ENCODE results near the gene LRRC57. TPM values are rescaled to one million over a fixed set of nuclear protein-coding genes. Genes with fewer than 3 reads are reported as not detected.

Gene LRRC57
- total and polyA plus RNA-seq, 2 of the 13 experiments (the other 11 are each of a cell fraction or from before 2014, with no cell fraction given): 5.8 to 14.8 TPM

- peak; percentile 100 for TF ChIP-seq ZBTB40 (IDR thresholded peaks at IDR 0.05)
- TF ChIP-seq ZBTB40 (CRISPR knock-in tag; IDR thresholded peaks at IDR 0.05): peak; percentile 100
- peak; percentile 60 for TF ChIP-seq ISL2 (CRISPR knock-in tag; IDR thresholded peaks at IDR 0.05)
- TF ChIP-seq PAXIP1 (CRISPR knock-in tag; conservative IDR thresholded peaks at IDR 0.05): peak; percentile 53; the same call in 1 of the 2 replicates
- peak; percentile 80 for TF ChIP-seq ZNF547 (CRISPR knock-in tag; IDR thresholded peaks at IDR 0.05)
- no peak; the same call in 1 of the 2 replicates for TF ChIP-seq CCDC6 (CRISPR knock-in tag; IDR thresholded peaks at IDR 0.05)
- TF ChIP-seq ISX (CRISPR knock-in tag; conservative IDR thresholded peaks at IDR 0.05): no peak; the same call in 1 of the 2 replicates
- no peak for TF ChIP-seq SP1 (IDR thresholded peaks at IDR 0.05)
- TF ChIP-seq SP1 (CRISPR knock-in tag; IDR thresholded peaks at IDR 0.05): peak; percentile 50; the same call in 1 of the 2 replicates
- peak; percentile 58; the same call in 1 of the 2 replicates for TF ChIP-seq PITX1 (CRISPR knock-in tag; IDR thresholded peaks at IDR 0.05)
- no peak for TF ChIP-seq SKIL (CRISPR knock-in tag; IDR thresholded peaks at IDR 0.05; ENCODE audit: borderline replicate concordance)
- peak; percentile 34; the same call in 1 of the 2 replicates for TF ChIP-seq ARID3A (IDR thresholded peaks at IDR 0.05; ENCODE audit: low read depth, low read length)
Measured at GRCh38 chr15:42490671-42491538, 57.7 kb downstream of the LRRC57 start, which contains the start of gene ZNF106 (continued).

All from HepG2 (cell line).